Spleen (tissue), 7 donors: ENCODE data around the gene HOXB2.

Experiments used
- POLR2AphosphoS5 ChIP-seq, 3 donors: sonication (generic); formaldehyde crosslinking; IDR thresholded peaks; one replicate each; pipeline ENCODE4 v1.5.1; 2017; ENCODE audit warnings: antibody characterized with exemption in 3 of 3
- TF ChIP-seq, protein P1 (sequence below), 11 experiments: fragments of 200-600 bp in 7 of 11; fragments of 450-650 bp in 4 of 11; sonication (generic) in 4 of 11; IDR thresholded peaks in 8 of 11; conservative IDR thresholded peaks in 3 of 11; 1 replicate in 7 of 11; 2 replicates in 4 of 11; pipeline versions ENCODE4 v1.4.0 to v1.8.0; 2016 to 2021; ENCODE audit warnings: antibody characterized with exemption in 11 of 11, inconsistent platforms in 4 of 11, mild to moderate bottlenecking in 1 of 11
- donor health status: DM: no; HTN: no; CAD: no; lungs with moderate emphysema.
- donor health status: DM: no; HTN: no; CAD: no.
- donor health status: DM: no; HTN: no; CAD: no.

DNA sequence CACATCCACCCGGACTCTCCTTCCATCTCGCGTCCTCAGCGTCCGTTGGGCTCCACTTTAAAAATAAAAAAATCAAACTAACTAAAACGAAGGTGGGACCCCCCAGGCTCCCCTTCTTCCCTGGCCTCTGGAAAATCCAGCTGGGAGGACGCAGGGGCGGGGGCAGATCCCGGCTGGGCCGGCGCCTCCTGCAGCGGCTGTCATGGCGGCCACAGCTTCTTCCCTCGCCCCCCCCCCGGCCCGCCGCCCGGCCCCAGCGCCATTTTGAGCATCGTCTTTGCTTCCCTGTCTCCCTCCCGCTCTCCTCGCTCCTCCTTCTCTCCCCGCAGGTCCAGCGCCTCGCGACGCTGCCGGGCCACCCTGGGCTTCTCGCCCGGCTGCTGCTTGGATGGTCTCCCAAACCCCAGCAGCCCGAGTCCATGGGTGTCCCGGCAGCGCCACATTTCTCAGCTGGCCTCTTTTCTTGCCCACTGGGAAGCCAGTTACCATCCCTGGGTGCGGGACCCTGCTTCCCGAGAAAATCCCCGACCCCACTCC lies 3.3 kb downstream of the HOXB2 start:
- TF ChIP-seq POLR2AphosphoS5 (IDR thresholded peaks at IDR 0.05), result peak in 2 of 3 donors; percentile 44 to 60
- TF ChIP-seq, protein P1, sequence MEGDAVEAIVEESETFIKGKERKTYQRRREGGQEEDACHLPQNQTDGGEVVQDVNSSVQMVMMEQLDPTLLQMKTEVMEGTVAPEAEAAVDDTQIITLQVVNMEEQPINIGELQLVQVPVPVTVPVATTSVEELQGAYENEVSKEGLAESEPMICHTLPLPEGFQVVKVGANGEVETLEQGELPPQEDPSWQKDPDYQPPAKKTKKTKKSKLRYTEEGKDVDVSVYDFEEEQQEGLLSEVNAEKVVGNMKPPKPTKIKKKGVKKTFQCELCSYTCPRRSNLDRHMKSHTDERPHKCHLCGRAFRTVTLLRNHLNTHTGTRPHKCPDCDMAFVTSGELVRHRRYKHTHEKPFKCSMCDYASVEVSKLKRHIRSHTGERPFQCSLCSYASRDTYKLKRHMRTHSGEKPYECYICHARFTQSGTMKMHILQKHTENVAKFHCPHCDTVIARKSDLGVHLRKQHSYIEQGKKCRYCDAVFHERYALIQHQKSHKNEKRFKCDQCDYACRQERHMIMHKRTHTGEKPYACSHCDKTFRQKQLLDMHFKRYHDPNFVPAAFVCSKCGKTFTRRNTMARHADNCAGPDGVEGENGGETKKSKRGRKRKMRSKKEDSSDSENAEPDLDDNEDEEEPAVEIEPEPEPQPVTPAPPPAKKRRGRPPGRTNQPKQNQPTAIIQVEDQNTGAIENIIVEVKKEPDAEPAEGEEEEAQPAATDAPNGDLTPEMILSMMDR (IDR thresholded peaks at IDR 0.05 in 8 of 11, conservative IDR thresholded peaks at IDR 0.05 in 3 of 11), result no peak
